ENCODE data around the gene BRD4.

Gene BRD4

GRCh38 chr19:15250640-15250993 is 81.7 kb downstream of the BRD4 start:
- no peak for DNase-seq (ENCODE audit: low read depth in 1 of 2, low spot score in 1 of 2)

DNA sequence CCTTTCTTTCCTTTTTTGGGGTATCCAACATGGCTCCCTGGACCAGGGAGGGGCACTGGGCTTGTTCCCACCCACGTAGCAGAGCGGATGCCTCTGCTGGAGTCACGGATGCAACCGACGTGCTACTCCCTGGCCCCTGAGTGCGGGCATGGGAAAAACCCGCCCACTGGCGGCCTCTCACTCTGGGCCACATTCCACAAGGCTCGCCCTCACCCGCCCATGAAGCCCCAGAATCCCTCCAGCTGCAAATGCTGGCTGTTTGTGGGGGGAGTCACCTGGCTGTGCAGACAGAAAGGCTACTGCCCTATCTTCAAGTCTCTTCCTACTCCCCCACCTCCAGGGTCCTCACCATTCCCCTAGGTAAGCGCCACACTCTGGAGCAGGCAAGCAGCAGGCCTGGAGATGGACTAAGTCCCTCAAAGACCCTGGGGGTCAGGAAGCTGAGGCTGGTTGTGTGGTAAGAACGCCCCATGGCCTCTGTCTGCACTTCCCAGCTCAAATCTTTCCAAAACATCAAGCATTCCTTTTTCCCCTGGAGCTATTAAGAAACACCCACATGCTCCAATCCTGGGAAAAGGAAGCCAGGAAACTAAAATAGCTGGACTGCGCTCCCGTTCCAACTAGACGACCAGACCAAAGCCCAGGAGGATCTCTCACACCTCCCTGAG is 82.2 kb downstream of the BRD4 start:
- no peak for DNase-seq (ENCODE audit: low read depth in 1 of 2, low spot score in 1 of 2)

- no peak for DNase-seq (ENCODE audit: low read depth in 1 of 2, low spot score in 1 of 2)
Measured at GRCh38 chr19:15249528-15249874, 82.8 kb downstream of the BRD4 start.

GRCh38 chr19:15248648-15249527 is 83.5 kb downstream of the BRD4 start:
- no peak for DNase-seq (ENCODE audit: low read depth in 1 of 2, low spot score in 1 of 2)

GRCh38 chr19:15248106-15248505 is 84.2 kb downstream of the BRD4 start:
- no peak for DNase-seq (ENCODE audit: low read depth in 1 of 2, low spot score in 1 of 2)

GRCh38 chr19:15247107-15248014 is 85.0 kb downstream of the BRD4 start:
- no peak for DNase-seq (ENCODE audit: low read depth in 1 of 2, low spot score in 1 of 2)

- DNase-seq (ENCODE audit: low read depth in 1 of 2, low spot score in 1 of 2), result no peak
Measured at GRCh38 chr19:15246198-15246481, 86.2 kb downstream of the BRD4 start.

DNA sequence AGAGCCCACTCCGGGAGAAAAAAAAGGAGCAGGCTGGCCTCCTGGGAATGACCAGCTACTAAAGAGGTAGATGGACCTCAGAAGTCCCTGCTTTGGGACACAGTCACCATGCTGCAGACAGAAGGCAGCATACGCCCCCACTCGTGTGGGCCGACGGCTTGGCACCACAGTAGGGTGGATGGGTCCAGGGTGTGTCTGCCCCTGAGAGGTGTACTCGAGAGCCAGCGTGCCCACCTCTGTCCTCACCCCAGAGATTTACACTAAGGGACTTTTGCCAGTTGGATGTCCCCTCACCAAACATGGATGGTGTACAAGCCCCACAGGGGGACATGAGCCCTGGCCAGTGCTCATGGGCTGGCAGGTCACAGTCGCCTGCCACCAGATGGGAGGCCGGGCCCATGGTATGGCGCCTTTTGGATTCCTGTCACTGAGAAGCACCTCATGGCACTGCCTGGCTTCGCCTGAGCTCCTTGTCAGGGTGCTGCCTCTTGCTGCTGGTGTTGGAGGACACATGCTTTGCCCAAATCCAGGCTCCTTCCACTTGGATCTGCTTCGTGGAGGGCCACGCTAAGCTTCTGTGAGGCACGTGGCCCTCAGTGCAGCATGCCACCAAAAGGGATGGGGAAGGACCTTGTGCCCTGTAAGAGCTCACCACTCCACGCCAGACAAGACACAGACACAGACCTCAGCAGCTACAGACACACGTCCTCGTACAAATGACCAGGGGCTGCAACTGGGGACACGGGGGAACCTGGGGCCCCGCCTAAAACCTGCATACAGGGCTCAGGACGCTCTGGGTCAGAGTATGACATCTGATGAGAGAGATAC is 86.8 kb downstream of the BRD4 start:
- DNase-seq (ENCODE audit: low read depth in 1 of 2, low spot score in 1 of 2), result no peak

GRCh38 chr19:15244808-15245207 is 87.5 kb downstream of the BRD4 start:
- DNase-seq (ENCODE audit: low read depth in 1 of 2, low spot score in 1 of 2), result no peak

DNA sequence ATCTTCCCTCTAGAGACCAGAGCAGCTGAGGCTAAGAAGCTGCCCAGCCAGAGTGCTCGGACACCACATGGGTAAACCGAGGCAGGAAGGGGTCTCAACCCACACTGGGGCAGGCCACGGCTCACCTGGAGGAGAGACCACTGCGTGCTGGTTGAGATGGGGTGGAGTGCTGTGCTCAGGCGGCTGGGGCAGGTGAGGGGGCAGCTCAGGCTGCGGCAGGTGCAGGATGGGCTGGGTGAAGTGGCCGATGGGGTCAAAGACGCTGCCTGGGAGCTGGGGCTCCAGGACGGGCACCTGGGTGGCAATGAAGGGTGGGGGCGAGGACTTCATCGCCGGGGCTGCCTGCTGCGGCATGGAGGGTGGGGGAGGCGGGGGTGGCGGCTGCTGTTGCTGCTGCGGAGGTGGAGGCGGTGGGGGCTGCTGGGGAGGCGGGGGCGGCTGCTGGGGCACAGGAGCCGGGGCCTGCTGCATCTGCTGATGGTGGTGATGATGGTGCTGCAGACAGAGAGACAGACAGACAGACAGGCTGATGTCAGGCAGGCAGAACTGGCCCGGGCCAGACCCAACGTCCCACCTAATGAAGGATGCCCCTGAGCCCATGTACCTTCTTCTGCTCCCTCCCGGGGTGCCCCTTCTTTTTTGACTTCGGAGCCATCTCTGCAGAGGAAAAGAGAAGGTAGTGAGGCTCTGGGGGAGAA is 88.1 kb downstream of the BRD4 start:
- DNase-seq (ENCODE audit: low read depth in 1 of 2, low spot score in 1 of 2), result no peak

- no peak for DNase-seq (ENCODE audit: low read depth in 1 of 2, low spot score in 1 of 2)
Measured at GRCh38 chr19:15243236-15243957, 88.9 kb downstream of the BRD4 start.

DNA sequence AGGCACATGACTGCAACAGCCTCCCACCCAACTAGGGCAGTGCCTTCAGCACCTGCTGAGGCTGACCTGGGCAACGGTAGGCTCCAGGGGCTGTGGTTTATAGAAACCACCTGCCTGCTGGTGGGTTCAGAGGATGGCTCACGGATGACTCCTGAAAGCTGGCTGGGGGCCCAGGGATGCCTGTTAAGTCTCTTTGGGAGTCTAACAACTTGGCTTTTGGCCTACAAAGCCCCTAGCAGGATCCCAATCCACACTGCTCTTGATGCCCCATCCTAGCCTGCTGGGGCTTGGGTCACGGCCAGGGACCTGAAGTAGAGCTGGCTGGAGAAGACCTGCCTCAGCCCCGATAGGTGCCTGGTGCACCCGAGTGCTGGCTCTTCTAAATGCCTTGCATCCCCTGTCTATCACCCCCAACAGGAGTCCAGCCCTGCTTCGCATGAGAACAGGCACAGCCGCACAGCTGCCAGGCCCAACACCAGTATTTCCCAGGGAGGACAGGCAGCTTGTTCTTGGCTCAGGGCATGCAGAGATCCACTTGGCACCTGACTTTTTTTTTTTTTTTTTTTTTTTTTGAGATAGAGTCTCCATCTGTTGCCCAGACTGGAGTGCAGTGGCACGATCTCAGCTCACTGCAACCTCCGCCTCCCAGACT is 91.0 kb downstream of the BRD4 start:
- DNase-seq (ENCODE audit: low read depth in 1 of 2, low spot score in 1 of 2), result no peak

DNA sequence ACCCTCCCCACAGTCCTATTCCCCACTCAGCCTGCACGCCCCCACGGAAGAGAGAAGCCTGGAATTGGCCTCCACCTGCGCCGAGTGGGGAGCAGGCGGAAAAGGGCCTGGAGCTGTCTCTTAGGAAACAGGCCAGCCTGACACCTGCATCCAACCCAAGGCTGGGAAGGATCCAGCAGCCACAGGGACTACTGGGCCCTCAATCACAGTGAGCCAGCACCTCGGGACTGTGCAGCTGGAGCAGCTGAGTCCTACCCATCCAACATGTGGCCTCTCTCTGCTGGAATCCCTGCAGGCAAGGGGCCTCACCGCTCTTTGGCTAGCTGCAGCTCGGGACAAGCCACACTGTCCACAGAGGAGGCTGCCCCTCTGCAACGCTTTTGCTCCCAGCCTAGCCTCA is 91.8 kb downstream of the BRD4 start:
- no peak for DNase-seq (ENCODE audit: low read depth in 1 of 2, low spot score in 1 of 2)

DNA sequence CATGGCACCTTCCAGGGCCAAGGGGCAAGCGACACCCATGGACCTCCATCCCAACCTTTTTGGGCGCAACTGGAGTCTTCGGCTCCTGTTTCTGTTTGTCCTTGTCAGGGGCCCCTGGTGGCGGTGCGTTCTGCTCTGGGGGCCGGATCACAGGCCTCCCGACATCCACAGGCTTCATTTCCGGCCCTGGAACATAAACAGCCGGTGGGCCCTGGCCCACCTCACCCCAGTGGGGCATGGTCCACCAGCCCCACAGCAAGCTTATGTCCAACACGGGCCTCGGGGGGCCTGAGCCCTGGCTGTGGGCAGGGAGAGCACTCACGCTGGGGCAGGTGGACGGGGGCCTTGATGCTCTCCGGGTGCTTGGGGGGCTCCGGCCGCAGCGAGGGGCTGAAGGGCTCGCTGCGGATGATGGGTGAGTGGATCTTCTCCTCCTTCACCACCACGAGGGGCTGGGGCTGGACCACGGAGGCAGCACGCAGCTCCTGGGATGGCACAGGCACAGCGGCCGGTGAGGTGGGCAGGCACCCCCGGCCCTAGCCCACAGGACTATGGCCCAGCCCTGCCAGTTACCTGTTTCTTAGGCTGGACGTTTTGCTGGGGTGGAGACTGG is 92.9 kb downstream of the BRD4 start:
- DNase-seq (ENCODE audit: low read depth in 1 of 2, low spot score in 1 of 2), result no peak

GRCh38 chr19:15238639-15239155 is 93.6 kb downstream of the BRD4 start:
- no peak for DNase-seq (ENCODE audit: low read depth in 1 of 2, low spot score in 1 of 2)

GRCh38 chr19:15237759-15238638 is 94.3 kb downstream of the BRD4 start:
- DNase-seq (ENCODE audit: low read depth in 1 of 2, low spot score in 1 of 2), result no peak

- no peak for DNase-seq (ENCODE audit: low read depth in 1 of 2, low spot score in 1 of 2)
Measured at GRCh38 chr19:15236886-15237285, 95.5 kb downstream of the BRD4 start.

GRCh38 chr19:15235781-15236180 is 96.6 kb downstream of the BRD4 start:
- DNase-seq (ENCODE audit: low read depth in 1 of 2, low spot score in 1 of 2), result no peak
